GM08714 (cell line): ENCODE data around the gene ZMAT2.
A peak's percentile ranks its signal among the peaks of the same experiment; 100 is the strongest.
"Not testable (repeated sequence)": the region's sequence is repeated elsewhere in the genome, so short reads cannot be mapped to it uniquely, and the experiment has no call there.

ENCODE experiments used
- H3K4me3 ChIP-seq: fragments of 200-500 bp; sonication (Bioruptor generic); 2 replicates; pipeline ENCODE4 v1.5.1; 2014; ENCODE audit warnings: mild to moderate bottlenecking, low read length, inconsistent platforms
- ZNF274 ChIP-seq: IDR thresholded peaks from 2 replicates; pipeline ENCODE4 v1.6.1; 2012; ENCODE audit warnings: mild to moderate bottlenecking, low read depth, low read length

ZMAT2 gene

DNA sequence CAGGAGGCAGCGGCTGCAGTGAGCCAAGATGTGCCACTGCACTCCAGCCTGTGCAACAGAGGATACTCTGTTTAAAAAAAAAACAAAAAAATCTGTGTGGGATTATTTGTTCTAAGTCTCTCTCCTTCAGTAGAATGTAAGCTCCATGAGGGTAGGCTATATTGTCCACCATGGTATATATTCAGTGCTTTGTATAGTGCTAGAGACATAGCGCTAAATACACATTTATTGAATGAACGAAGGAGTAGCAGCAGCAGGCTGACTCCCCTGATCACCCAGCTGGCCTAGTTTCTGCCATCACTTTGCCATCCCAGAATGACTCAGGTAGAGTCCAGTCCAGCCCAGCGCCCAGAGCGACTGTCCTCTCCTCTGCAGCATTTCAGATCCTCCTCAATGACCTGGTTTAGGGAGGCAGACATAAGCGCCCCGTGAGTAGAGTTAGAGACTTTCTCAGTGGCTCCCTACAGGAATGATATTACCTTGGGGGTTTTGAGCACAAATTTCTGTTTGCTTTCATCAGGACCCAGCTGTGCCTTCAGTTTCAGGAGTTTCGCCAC lies 9.8 kb upstream of the ZMAT2 start:
- TF ChIP-seq ZNF274, result no peak
- peak overlapping the region; percentile 83 for H3K4me3 ChIP-seq

DNA sequence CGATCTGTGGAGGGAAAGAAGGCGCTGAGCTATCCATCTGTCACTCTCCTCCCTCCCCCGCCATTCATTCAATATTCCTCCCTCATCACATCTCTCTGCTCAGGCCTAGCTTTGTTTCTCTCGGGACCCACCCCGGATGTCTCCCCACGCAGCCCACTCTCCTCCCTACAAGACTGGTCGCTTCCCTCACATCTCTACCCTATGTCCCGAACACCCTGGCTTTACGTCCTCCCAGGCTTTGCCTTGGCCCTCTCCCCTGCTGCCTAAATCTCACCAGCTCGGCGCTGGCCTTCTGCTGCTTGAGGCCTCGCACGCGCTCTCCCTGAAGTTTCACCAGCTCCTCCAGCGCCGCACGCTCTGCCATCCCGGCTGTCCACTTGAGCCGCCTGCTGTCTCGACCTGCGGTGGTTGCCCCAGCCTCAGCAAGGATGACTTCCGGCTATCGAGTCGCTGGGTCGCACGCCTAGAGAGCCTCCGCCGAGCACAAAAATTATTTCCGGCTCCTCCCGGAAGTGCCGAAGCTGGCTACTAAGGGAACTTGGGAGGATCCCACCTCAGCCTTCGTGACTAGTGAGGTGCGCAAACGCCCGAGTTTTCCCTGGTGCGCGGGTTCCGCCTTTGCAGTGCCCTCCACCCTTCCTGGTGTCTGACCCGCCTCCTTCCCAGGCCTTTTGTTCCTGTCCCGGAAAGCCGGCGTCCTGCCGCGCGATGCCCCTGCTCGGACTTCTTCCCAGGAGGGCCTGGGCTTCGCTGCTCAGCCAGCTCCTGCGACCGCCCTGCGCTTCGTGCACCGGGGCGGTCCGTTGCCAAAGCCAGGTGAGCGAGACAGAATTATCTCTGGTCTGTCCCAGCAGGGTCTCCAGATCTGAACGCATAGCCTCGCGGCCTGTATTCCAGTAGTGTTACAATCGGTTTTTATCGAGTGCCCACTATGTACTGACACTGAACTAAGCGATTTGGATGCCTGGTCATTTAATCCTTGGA lies 9.0 kb upstream of the ZMAT2 start, which contains the start of the genes HARS1 and HARS2:
HARS1 (minus strand) TSS at position 430 of the 984 bp plus-strand sequence; CDS start at position 364, 66 bp downstream.
HARS2 (plus strand) TSS at position 515 of the 984 bp plus-strand sequence; CDS start at position 709, 194 bp downstream.
- no peak for TF ChIP-seq ZNF274

DNA sequence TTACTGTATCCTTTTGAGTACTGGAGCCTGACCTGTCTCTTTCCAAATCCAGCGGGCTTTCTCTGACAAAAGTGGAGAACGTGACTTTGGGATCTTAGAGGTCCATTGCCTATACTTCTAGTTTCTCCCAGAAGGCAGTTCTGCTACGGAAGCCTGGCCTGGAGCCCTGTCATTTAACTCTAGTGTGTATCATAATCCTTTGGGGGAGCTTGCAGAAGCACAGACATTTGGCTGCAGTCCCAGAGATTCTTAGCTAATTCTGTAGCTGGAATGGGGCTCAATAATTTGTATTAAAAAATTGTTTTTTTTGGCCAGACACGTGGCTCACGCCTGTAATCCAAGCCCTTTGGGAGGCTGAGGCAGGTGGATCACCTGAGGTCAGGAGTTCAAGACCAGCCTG lies 6.0 kb upstream of the ZMAT2 start:
- TF ChIP-seq ZNF274, result no peak
- H3K4me3 ChIP-seq, result no peak overlapping the region

More for the DNA sequence above, 9.0 kb upstream of the ZMAT2 start, which contains the start of the genes HARS1 and HARS2:
- H3K4me3 ChIP-seq, result peak within 1 kb of the TSS; percentile 83

DNA sequence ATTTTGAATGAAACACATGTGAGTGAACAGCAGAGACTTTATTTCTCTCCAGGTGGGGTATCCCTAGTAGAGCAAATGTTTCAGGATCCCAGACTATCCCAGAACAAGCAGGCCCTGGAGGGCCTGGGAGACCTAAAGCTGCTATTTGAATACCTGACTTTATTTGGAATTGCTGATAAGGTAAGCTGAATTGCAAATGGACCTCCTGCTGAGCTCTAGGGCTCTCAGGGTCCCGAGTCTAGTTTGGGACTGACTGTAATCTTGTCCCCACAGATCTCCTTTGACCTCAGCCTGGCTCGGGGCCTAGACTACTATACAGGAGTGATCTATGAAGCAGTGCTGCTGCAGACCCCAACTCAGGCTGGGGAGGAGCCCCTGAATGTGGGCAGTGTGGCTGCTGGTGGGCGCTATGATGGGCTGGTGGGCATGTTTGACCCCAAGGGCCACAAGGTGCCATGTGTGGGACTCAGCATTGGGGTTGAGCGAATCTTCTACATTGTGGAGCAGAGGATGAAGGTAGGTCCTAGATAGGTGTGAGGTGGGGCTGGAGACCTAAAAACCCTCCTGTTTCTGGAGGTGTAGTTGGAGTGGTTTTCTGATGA lies 3.3 kb upstream of the ZMAT2 start:
- no peak for TF ChIP-seq ZNF274
- H3K4me3 ChIP-seq, result no peak overlapping the region

DNA sequence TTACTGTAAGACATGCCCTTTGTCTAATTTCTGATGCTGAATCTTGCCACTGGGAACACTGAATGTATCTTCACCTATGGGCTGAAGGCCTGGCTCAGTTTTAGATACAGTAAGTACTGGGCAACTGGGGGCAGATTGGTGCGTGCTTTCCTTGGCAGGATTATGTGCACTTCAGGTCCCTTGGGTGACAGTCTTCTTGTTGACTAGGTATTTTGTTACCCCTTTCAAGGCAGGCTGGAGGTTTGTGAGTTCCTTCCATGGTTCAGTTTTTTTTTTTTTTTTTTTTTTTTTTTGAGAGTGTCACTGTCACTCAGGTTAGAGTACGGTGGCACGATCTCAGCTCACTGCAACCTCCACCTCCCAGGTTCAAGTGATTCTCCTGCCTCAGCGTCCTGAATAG lies 7.6 kb downstream of the ZMAT2 start:
- TF ChIP-seq ZNF274, result no peak
- no peak overlapping the region for H3K4me3 ChIP-seq

DNA sequence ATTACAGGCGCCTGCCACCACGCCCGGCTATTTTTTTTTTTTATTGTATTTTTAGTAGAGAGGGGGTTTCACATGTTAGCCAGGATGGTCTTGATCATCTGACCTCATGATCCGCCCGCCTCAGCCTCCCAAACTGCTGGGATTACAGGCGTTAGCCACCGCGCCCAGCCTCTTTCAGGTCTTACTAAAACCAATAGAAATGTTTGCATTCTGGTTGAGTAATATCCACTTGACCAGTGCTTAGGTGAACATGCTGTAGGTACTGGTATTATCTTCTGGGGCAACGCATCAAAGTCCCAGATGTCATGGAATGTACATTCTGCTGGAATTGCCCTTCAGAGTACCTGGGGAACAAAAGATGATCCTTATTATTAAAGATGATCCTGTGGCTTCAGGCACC lies 8.5 kb downstream of the ZMAT2 start:
- not testable (repeated sequence) for H3K4me3 ChIP-seq

DNA sequence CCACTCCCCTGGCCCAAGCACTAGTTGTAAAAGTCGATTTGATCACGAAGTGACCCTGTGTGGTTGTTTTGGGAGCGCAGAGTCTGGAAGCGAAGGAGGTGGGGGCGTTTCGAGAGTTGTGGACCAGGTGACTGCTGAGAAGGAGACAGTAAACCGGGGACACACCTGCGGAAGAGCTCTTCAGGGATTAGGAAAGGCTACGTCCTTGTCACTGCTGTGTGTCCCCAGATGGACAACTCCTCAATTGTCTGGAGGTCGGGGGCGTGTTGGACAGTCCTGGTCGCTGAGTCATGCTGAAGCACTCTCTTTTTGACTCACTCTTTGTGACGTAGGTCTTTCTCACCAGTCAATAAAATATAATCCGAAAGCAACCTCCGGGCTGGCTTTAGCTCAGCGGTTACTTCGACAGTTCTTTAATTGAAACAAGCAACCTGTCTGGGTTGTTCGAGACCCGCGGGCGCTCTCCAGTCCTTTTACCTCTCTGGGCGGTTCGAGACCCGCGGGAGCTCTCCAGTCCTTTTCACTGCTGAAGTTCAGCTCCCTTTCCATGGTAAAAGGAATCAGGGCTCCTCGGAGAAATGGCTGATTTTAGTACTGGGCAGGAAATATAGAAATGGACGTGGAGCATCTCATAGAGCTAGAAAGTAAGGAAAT lies 10.8 kb downstream of the ZMAT2 start:
- no peak for TF ChIP-seq ZNF274
- H3K4me3 ChIP-seq, result peak overlapping the region; percentile 92

DNA sequence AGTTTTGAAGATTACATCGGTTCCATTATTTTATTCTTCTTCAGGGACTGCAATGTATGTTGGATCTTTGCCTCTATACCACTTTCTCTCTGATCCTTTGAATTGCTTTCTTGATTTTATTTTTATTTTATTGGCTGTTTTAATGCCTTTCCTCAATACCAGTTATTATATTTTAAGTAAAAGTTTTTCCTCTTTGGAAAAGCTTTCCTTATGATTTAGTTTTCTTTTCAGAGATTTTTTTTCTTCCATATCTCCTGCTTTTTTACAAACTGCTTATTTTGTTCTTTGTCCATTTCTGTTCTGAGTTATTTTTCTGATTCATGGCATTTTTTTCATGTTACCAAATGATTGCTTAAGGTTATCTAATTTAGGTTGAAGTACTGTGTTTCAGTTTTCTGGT lies 11.5 kb downstream of the ZMAT2 start:
- no peak overlapping the region; the same call in 1 of the 2 replicates for H3K4me3 ChIP-seq
- no peak for TF ChIP-seq ZNF274

DNA sequence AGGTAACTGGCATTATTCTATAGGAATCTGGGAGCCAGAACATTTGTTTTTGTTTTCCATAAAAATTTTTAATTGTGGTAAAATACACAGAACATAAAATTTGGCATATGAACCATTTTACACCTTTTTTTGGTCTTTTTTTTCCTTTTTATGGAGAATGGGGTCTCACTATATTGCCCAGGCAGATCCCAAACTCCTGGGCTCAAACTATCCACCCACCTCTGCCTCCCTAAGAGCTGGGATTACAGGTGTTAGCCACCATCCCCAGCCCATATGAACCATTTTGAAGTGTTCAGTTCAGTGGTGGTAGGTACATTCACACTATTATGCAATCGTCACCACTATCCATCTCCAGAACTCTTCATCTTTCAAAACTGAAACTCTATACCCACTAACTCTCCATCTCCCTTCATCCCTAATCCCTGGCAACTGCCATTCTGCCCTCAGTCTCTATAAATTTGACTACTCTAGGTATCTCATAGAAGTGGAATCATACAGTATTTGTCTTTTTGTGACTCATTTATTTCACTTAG lies 13.4 kb downstream of the ZMAT2 start:
- H3K4me3 ChIP-seq, result no peak overlapping the region
- no peak for TF ChIP-seq ZNF274

DNA sequence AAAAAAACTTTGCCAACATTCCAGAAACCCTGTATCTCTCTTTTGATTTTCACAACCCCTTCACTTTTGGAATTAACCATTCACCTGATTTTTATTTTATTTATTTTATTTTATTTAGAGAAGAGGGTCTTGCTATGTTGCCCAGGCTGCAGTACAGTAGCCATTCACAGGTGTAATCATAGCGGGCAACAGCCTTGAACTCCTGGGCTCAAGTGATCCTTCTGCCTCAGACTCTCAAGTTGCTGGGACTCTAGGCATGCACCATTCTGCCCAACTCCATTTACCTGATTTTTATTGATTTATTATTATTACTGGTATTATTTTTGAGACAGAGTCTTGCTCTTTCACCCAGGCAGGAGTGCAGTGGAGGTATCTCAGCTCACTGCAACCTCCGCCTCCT lies 16.0 kb downstream of the ZMAT2 start:
- H3K4me3 ChIP-seq, result not testable (repeated sequence)

DNA sequence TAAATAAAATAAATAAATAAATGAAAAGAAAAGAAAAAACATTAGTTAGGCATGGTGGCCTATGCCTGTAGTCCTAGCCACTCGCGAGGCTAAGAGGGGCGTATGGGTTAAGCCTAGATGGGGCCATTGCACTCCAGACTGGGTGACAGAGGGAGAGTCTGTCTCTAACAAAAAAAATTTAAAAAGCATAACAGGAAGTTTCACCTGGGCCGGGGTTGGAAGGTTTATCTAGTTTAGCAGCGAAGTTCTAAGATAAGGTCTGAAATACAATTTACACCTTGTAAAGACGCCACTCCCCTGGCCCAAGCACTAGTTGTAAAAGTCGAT lies 18.0 kb downstream of the ZMAT2 start:
- no peak overlapping the region for H3K4me3 ChIP-seq
- TF ChIP-seq ZNF274, result no peak

DNA sequence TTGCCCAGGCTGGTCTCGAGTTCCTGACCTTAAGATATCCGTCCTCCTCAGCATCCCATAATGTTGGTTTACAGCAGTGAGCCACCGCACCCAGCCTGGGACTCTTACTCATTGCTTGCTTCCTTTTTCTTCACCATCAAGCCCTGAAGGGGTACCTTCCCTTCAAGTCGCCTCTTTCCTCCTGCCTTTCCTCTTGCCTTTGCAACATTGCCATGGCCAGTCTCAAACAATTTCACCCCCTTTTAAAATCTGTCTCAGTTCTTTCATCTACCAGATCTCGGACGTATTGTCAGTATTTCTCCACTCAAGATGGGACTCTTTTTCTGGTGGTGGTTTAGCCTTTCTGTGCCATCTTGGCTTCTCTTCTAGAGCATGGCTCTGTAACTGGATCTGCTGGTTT lies 20.5 kb downstream of the ZMAT2 start:
- H3K4me3 ChIP-seq, result not testable (repeated sequence)

DNA sequence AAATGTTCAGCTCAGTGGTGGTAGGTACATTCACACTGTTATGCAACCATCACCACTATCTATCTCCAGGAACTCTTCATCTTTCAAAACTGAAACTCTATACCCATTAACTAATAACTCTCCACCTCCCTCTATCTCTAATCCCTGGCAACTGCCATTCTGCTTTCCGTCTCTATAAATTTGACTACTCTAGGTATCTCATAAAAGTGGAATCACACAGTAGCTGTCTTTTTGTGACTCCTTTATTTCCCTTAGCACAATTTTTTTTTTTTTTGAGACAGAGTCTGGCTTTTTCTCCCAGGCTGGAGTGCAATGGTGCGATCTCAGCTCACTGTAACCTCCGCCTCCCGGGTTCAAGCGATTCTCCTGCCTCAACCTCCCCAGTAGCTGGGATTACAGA lies 21.1 kb downstream of the ZMAT2 start:
- H3K4me3 ChIP-seq, result not testable (repeated sequence)

DNA sequence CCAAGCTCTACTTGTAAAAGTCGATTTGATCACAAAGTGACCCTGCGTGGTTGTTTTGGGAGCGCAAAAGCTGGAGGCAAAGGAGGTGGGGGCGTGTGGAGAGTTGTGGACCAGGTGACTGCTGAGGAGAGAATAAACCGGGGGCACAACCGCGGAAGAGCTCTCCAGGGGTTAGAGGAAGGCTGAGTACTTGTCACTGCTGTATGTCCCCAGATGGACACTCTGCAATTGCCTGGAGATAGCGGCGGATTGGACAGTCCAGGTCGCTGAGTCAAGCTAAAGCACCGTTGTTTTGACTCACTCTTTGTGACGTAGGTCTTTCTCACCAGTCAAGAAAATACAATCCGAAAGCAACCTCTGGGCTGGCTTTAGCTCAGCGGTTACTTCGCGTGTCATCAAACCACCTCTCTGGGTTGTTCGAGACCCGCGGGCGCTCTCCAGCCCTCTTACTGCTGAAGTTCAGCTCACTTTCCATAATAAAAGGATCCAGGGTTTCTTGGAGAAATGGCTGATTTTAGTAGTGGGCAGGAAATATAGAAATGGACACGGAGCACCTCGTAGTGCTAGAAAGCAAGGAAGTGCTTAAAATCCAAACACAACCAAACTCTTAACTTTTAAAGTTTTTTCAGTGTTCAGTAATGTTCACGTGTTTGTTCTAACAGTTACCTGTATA lies 25.7 kb downstream of the ZMAT2 start:
- no peak for TF ChIP-seq ZNF274
- peak overlapping the region; percentile 49 for H3K4me3 ChIP-seq
